ENCODE data around the gene NKX2-2. TPM values are rescaled to one million over a fixed set of nuclear protein-coding genes. Genes with fewer than 3 reads are reported as not detected.
A peak's percentile ranks its signal among the peaks of the same experiment; 100 is the strongest.

NKX2-2 gene
- polyA plus RNA-seq, 1 experiment, result not detected

- H3K4me3 ChIP-seq (ENCODE audit: low read depth, low read length), result peak overlapping the region; percentile 10; the same call in 1 of the 2 replicates
- H3K27me3 ChIP-seq (ENCODE audit: control insufficient read depth, insufficient read depth, low read length), result peaks cover 91% of the 10 kb centered on the region
- no peak for DNase-seq (ENCODE audit: low read depth, low spot score)
- no peak for TF ChIP-seq CTCF (IDR thresholded peaks at IDR 0.05; ENCODE audit: low read depth, low read length)
- ChIA-PET CTCF (interaction anchor here (1.6 kb wide), 1 partner anchor 652 kb away, joined by 8 read pairs; no protein-coding TSS in a partner anchor), POLR2A (no interaction called here)
- peaks cover 7% of the 10 kb centered on the region; the same call in 1 of the 2 replicates for H3K9me3 ChIP-seq (ENCODE audit: control insufficient read depth, insufficient read depth, low read length)
- H3K27ac ChIP-seq (ENCODE audit: low read depth, low read length), result no peak overlapping the region
Measured at GRCh38 chr20:21511850-21512633, 1.8 kb downstream of the NKX2-2 start.

- POLR2A ChIA-PET, result no interaction called here
- no peak for DNase-seq (ENCODE audit: low read depth, low spot score)
- no peak overlapping the region for H3K27ac ChIP-seq (ENCODE audit: low read depth, low read length)
- peaks cover 91% of the 10 kb centered on the region for H3K27me3 ChIP-seq (ENCODE audit: control insufficient read depth, insufficient read depth, low read length)
- peaks cover 7% of the 10 kb centered on the region; the same call in 1 of the 2 replicates for H3K9me3 ChIP-seq (ENCODE audit: control insufficient read depth, insufficient read depth, low read length)
- no peak overlapping the region for H3K4me3 ChIP-seq (ENCODE audit: low read depth, low read length)
- TF ChIP-seq CTCF (IDR thresholded peaks at IDR 0.05; ENCODE audit: low read depth, low read length), result no peak
- CTCF ChIA-PET, result interaction anchor here (1.6 to 2.3 kb wide), 2 partner anchors 276 to 651 kb away, joined by 8 to 19 read pairs; no protein-coding TSS in a partner anchor
Measured at GRCh38 chr20:21511485-21511849, 2.4 kb downstream of the NKX2-2 start.

- DNase-seq (ENCODE audit: low read depth, low spot score), result no peak
- peaks cover 86% of the 10 kb centered on the region for H3K27me3 ChIP-seq (ENCODE audit: control insufficient read depth, insufficient read depth, low read length)
- ChIA-PET CTCF (interaction anchor here (0.6 to 2.3 kb wide), 4 partner anchors 209 to 673 kb away, joined by 4 to 19 read pairs (median 6); no protein-coding TSS in a partner anchor), POLR2A (no interaction called here)
- H3K9me3 ChIP-seq (ENCODE audit: control insufficient read depth, insufficient read depth, low read length), result peaks cover 7% of the 10 kb centered on the region; the same call in 1 of the 2 replicates
- TF ChIP-seq CTCF (IDR thresholded peaks at IDR 0.05; ENCODE audit: low read depth, low read length), result no peak
- H3K4me3 ChIP-seq (ENCODE audit: low read depth, low read length), result peak overlapping the region; percentile 39
- no peak overlapping the region for H3K27ac ChIP-seq (ENCODE audit: low read depth, low read length)
Measured at GRCh38 chr20:21510414-21511384, 3.2 kb downstream of the NKX2-2 start.

- ChIA-PET CTCF (interaction anchor here (1.2 to 2.3 kb wide), 2 partner anchors 274 to 672 kb away, joined by 5 to 19 read pairs; no protein-coding TSS in a partner anchor), POLR2A (no interaction called here)
- Histone ChIP-seq H3K27me3 (ENCODE audit: control insufficient read depth, insufficient read depth, low read length) (peaks cover 85% of the 10 kb centered on the region), H3K27ac (ENCODE audit: low read depth, low read length) (no peak overlapping the region), H3K4me3 (ENCODE audit: low read depth, low read length) (peak overlapping the region; percentile 39), H3K9me3 (ENCODE audit: control insufficient read depth, insufficient read depth, low read length) (peaks cover 7% of the 10 kb centered on the region; the same call in 1 of the 2 replicates)
- no peak for DNase-seq (ENCODE audit: low read depth, low spot score)
- TF ChIP-seq CTCF (IDR thresholded peaks at IDR 0.05; ENCODE audit: low read depth, low read length), result no peak
Measured at GRCh38 chr20:21509597-21510371, 4.1 kb downstream of the NKX2-2 start.
